GM21360 (cell line): ENCODE data around the gene SYNGR2.
A peak's percentile ranks its signal among the peaks of the same experiment; 100 is the strongest.

Source experiments
- ATAC-seq: cut with Tn5 transposase; IDR thresholded peaks from one replicate; pipeline ENCODE4 v1.9.1; 2021; ENCODE audit warnings: mild to moderate bottlenecking, moderate library complexity; ENCODE audit not compliant: unreplicated experiment

Gene SYNGR2

DNA sequence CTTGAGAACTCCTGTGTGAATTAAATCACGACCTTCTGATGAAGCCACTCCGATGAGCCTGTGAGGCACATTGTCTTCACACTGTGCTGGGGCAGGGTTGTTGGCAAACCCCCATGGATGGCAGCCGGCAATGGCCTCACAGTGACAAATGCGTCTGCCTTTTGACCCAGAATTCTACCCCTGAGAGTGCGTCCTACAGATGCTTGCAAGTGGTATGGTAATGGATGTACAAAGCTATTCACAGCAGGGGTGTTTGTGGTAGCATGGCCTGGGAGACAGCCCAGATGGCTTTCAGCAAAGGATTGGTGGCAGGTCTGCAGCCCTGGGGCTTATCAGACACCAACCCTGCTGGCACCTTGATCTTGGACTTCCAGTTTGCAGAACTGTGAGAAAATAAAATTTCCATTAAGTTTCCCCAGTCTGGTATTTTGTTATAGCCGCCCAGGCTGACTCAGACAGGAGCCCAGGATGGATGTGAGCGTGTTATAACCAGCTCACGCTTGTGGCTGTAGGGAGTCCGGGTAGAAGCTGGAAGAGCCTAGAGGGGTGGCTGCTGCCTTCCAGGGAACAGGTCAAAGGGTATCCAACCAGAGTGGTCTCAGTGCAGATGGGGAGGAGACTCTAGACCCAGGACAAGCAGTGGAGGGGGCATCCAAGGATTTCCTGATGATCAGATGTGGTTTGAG lies 28.9 kb downstream of the SYNGR2 start:
- no peak for ATAC-seq

- no peak for ATAC-seq
Measured at GRCh38 chr17:78200451-78200850, 32.1 kb downstream of the SYNGR2 start.

DNA sequence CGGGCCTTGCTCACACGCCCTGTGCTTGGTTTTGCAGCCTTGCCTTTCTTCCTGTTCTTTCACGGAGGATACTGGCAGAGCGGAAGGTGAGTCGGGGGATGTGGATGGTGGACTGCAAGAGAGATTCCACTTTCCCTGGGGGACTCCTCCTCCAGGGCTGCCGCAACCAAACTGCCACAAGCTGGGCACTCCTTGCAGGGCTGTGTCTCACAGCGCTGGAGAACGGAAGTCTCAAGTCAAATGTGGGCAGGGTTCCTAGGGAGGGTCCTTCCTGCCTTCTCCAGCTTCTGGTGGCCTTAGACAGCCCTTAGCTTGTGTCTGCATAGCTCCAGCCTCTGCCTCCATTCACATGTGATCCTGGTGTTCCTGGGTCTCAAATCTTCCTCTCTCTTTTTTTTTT lies 34.3 kb downstream of the SYNGR2 start:
- no peak for ATAC-seq

GRCh38 chr17:78204387-78205123 lies 36.2 kb downstream of the SYNGR2 start:
- no peak for ATAC-seq

DNA sequence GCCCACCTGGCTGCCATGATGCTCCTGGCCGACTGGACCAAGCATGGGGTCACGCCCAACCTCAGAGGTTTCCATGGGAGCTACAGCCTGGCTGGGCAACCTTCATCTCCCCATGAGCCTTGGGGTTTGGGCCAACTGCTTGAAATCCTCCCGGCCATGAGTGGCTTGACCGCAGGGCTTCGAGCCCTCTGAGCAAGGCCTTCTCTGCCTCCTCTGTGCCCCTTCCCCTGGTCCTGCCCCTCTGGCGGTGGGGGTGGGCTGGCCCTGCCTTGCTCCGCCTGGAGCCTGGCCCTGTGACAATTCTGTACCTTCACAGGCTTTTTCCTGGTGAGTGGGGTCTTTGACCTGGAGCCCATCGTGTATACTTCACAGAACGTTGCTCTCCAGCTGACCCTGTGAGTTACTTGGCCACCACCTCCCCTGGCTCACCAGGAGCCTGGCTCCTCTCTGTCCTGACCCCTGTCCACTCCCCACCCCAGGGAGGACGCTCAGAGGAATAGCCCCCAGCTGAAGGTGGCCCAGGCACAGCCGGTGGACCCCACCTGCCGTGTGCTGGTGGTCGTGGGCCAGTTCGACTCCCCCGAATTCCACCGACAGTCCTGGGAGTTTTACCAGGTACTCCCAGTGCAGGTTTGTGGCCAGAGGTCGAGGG lies 36.9 kb downstream of the SYNGR2 start:
- ATAC-seq, result no peak

DNA sequence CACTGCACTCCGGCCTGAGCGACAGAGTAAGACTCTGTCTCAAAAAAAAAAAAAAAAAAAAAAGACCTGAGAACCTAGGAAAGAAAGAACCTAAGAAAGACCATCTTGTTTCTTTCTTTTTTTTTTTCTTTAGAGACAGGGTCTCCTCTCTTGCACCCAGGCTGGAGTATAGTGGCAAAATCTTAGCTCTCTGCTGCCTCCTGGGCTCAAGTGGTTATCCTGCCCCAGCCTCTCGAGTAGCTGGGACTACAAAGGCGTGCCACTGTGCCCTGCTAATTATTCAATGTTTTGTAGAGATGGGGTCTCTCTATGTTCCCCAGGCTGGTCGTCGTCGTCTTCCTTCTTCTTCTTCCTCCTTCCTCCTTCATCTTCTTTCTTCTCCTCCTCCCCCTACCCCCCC lies 37.9 kb downstream of the SYNGR2 start:
- ATAC-seq, result no peak

- ATAC-seq, result no peak
Measured at GRCh38 chr17:78208486-78208885, 40.1 kb downstream of the SYNGR2 start.

DNA sequence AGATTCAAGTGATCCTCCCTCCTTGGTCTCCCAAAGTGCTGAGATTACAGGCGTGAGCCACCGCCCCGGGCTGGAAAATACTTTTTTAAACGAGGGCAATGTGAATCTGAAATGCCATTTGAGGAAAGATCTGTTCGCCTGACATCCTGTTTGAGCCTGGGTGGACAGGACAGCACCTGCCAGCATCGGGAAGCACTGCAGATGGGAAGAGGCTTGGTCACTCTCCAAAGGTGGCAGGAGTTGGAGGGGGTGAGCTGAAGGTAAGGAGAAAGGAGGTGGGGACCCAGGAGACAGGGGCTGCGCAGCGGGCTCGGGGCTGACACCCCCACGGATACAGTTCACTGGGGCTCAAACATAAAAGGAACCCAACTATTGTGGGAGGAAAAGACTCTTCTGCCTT lies 41.7 kb downstream of the SYNGR2 start:
- no peak for ATAC-seq

DNA sequence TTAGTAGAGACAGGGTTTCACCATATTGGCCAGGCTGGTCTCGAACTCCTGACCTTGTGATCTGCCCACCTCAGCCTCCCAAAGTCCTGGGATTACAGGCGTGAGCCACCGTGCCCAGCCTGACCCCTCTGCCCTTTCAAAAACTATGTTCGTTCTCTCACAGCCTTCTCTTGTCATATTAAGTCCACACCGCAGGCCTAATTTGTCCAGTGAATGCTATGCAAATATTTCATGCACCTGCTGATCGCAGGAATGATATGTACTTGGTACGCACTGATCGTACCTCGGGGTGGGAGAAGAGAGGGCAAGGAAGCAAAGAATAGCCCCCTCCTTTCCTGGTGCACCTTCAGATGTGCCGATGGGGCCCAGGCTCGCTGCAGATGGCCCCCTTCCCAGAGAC lies 42.7 kb downstream of the SYNGR2 start:
- ATAC-seq, result no peak

- peak; percentile 84 for ATAC-seq
Measured at GRCh38 chr17:78214016-78214705, 45.8 kb downstream of the SYNGR2 start, which contains the start of gene BIRC5. Gene BIRC5, plus strand, starts transcription at chr17:78214253. Its CDS starts 64 bp downstream, at chr17:78214317.

DNA sequence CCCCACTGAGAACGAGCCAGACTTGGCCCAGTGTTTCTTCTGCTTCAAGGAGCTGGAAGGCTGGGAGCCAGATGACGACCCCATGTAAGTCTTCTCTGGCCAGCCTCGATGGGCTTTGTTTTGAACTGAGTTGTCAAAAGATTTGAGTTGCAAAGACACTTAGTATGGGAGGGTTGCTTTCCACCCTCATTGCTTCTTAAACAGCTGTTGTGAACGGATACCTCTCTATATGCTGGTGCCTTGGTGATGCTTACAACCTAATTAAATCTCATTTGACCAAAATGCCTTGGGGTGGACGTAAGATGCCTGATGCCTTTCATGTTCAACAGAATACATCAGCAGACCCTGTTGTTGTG lies 46.3 kb downstream of the SYNGR2 start:
- no peak for ATAC-seq

GRCh38 chr17:78219396-78220150 lies 51.2 kb downstream of the SYNGR2 start:
- no peak for ATAC-seq
